HG03432 (cell line): ENCODE measurements around the gene KIF25.

Source experiments
- ATAC-seq: cut with Tn5 transposase; IDR thresholded peaks from one replicate; pipeline ENCODE4 v1.9.1; 2021; ENCODE audit warnings: mild to moderate bottlenecking, moderate library complexity; ENCODE audit not compliant: unreplicated experiment

KIF25 gene

DNA sequence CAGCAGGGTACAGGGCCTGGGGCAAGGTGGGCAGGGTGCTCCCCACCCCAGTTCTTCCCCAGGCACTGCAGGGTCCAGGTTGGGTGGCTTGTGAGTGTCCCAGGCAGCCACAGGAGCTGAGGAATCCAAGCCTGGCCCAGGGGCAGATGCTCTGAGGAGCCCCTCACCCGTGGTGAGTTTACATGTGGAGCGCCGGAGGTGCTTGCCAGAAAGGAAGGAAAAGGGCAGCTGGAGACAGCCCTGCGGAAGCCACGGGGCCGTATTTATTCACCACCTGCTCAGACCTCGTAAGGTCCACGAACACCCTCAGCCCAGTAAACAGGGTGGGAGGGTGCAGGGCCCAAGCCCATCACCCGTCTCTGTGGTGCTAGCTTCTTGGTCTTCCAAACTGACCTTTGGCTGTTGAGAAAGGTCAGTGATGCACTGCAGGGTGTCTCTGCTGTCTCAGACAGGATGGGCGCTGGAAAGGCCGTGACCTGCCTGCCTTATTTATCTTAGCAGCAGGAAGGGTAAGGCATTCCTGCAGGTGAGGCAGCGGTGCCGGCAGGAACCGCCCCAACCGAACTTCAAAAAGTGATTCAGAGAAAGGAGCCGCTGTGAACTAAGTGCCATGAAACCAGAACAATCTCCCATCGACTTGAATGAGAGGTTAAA is 85.5 kb downstream of the KIF25 start:
- no peak for ATAC-seq

DNA sequence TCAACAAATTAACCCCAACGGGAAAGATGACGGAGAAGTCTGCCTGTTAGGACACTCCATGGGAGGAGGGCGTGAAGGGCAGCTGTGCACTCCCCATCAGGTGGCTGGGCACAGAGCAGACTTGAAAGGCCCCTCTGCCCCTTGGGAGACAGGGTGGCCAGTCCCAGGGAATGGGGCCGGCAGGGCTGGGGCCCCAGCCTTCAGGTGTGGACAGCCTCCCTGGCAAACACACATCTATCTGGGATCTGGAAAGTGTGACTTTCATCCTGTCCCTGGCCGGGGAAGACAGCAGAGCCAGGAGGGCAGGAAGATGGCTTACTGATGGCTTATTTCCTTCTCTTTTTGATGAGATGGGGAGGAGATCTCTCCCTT is 86.0 kb downstream of the KIF25 start:
- no peak for ATAC-seq

DNA sequence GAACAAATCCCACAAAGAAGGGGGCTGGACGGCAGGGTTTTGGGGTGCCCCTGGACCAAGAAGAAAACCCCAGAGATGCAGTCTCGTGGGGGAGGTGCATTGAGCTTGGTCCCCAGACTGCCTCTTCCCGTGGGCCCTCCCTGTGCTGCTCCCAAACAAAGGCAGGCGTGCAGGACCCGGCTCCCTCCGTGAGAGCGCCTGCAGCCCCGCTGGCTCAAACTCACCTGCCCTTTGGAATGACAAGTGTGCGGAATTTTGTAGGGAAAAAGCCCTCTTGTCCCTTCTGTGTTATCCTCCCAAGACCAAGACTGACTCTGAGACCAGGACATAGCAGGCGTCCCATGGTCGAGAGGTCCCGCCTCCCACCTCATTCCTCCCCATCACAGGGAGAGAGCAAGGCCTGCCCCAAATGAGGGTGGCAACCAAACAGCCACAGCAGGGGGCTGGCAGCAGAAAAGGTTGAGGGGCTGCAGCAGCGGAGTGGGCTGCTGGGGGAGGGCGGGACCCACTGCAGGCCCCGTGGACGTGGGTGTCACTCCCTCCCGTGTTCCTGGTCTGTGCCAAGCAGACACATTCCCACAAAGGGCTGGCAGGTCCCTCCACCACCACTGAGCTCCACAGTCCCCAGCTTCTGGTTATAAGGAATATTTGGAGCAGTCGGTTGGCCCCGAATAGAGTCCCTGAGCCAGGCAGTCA is 87.1 kb downstream of the KIF25 start:
- ATAC-seq: no peak

DNA sequence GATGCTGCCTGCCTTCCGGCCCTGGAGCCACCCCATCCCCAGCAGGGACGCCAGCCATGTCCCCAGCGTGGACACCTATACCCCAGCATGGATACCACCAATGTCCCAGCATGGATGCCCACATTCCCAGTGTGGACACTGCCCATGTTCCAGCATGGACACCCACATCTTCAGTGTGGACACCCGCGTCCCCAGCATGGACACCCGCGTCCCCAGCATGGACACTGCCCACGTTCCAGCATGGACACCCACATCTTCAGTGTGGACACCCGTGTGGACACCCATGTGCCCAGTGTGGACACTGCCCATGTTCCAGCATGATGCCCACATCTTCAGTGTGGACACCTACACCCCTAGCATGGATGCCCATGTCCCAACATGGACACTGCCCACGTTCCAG is 88.6 kb downstream of the KIF25 start:
- ATAC-seq: no peak

DNA sequence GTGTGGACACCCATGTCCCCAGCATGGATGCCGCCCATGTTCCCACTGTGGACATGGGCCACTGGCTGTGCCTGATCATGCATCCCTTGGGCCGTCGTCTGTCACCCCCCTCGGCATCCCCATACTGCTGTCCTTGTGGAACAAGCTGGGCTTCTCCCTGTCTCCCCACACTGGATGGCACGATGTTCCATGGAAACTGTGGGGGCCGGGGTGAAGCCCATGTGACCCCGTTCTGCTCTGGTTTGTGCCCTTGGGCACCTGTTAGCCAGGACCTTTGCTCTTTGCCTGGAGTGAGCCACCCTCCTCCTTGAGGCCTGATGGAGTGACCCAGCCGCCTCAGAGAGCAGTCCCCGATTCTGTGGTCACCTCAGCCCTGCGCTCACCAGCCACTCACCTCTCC is 89.1 kb downstream of the KIF25 start:
- no peak for ATAC-seq

DNA sequence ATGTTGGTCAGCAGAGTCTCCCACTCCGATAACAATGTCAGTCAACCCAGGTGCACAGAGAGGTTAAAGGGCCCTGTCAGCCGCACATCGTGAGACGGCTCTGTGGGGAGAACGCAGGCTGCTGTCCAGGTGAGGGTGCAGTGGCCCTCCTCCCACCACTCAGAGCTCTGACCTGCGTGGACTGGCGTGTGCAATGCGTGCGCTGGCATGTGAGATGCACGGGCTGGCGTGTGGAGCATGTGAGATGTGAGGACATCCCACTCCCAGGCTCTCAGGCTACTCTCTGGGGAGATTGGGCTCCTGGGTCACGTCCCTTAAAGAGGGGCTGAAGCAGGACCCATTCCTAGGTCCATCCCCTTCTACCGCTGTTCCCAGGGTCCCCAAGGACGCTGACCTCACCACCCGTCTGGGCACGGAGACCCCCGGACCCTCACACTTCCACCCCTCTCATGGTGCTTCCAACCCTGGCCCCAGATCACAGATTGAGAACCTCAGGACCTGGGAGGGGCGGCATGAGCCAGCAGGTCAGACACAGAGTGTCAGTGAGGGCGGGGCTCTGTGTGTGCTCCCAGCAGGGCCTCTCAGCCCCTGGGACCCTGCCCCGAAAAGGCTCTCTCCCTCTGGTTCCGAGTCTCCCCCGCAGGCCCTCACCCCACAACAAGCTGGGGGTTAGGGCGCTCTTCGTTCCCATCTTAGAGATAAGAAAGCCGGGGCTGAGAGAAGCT is 90.1 kb downstream of the KIF25 start:
- no peak for ATAC-seq

DNA sequence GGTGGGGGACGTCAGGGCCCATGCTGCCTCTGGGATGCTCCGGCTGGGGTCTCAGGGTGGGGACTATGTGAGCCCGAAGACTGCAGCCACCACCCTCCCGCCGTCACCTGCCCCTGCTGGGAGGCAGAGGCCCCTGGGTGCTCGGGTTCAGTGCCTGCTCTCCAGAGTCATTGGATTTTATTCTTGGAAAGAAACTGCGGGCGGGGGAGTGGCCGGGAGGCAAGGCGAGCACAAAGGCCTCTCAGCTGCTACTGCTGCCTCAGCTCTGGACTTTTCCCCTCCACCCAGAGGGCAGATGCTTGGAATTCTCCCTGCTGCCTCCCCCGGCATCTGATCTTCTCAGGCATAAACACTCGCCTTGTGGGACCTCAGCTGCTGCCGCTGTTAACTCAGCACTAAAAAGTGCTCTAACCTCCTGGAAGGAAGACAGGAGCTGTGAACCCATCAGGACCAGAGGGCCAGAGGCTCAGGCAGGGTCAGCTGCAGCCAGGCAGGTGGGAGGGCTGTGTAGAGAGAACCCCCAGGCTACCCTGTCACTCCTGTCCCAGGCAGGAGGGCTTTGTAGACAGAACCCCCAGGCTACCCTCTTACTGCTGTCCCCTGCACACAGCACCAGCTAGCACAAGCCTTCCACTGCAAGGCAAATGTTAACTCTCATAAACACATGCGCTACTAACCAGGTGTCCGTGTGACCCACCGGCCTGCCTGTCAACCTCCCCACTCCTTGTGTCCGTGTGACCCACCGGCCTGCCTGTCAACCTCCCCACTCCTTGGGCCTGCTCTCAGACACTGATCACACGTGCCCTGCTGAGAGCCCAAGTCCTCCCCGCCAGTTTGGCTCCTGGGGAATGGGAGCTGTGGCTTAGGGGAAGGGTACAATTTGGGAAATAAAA is 90.9 kb downstream of the KIF25 start:
- no peak for ATAC-seq

DNA sequence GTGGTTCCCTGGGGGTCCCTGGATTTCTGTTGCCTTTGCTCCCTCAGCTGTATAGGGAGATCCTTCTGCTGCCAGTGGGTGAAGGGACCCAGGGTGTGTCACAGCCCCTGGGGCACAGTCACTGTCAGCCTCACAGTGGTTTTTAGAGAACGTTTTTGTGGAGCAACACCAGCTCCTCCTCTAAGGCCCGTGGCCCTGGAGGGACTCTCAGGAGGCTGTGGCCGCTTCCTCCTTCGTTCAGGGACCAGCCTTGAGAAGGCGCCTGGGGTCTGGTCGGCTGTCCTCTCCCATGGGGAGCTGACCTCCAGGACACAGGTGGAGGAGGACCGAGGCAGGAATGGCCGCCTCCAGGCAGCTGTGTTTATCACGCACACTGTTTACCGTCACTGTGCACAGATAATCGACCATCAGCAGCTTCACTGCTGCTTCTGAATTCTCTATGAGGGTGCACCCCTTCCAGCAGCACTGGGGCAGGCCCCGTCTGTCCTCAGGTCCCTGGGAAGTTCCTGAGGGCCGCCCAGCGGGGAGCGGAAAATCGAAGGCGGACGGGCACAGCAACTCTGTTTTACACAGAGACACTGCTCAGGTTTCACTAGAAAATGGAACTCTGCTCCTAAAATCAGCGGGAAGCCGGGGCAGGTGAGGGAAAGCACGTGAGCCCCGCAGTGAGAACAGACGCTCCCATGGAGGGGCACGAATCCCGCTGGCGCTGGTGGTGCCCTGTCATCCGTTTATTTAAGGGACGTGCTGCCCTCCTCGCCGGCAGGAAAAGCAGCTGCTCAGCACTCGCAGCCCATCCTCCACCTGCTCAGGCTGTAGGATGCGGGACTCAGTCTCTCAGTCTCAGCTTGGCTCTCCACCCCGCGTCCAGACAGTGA is 92.0 kb downstream of the KIF25 start:
- no peak for ATAC-seq

DNA sequence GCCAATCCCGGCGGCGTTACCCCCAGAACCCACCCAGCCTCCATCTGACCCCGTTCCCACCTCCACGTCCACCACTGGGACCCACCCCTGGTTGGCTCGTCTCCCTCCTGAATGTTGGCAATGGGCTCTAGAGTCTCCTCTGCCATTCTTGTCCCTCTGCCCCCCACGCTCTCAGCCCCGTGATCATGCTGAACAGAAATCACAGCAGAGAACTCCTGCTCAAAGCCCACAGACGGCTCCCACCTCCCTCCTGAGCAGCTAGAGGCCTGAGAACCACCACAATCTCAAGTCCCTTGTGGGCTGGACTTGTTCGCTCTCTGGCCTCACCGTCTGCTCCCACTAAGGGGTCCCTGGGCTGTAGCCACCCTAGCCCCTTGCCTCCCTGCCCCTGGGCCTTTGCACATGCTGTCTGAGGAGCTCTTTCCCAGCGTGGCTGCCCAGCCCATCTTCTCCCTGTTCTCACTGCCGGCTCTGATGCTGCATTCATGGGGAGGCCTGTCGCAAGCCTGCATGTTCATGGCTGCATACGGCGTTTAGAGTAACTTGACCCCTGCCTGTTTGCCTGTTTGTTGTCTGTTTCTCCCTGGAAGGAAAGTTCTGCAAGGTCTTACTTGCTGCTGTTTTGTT is 92.7 kb downstream of the KIF25 start:
- ATAC-seq: no peak

DNA sequence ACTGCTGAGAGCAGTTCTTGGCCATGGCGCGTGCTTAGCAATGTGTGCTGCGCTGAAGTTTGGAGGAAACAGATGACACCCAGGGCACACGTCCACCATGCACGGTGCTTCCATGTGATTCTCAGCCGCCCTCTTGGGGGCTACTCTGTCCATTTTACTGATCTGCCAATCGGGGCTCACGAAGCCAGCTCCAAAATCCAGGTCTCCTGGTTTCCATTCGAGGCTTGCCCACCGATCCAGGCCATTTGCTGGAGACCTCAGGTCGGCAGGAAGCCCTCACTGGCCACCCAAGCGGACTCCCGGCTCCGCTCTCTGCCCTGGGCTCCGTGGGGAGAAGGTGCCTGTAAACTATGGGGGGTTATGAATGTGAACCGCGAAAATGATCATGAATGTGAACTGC is 93.2 kb downstream of the KIF25 start:
- ATAC-seq: no peak

DNA sequence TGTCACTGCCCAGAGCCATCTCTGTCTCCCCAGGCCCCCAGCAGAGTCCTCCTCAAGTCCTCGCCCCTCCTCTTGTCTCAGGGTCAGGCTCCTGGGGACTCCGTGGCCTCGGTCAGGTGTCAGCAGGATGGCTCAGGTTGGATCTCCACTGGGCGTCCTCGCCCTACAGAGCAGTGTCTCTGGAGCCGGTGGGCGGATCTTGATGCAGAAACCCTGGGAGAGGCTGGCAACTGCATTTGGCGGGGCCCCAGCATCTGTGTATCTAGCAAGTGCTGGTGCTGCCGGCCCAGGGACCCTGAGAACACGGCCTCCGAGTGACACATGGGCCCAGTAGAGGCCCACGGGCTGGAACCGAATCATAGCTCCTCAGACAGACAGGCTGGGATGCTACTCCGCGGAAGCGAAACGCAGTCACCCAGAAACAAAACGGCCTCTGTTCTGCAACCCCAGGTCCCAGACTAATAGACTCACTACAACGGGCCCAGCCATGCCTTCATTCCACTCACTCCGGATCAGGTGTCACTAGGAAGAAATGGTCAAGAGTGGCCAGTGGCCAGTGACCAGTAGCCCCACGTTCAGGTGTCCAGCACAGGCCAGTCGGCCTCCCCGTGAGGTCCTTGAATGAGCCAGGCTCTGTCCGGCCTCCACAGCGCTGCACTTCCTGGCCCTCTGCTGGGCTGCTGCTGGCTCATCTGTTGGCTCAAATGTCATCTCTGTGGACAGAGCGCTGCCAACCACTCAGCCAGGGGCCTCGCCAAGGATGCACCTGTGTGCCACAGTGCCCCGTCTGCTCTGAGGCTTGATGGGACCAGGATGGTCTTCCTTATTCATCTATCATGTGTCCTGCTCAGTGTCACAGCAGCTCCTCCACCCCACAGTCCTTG is 94.2 kb downstream of the KIF25 start:
- ATAC-seq: no peak

DNA sequence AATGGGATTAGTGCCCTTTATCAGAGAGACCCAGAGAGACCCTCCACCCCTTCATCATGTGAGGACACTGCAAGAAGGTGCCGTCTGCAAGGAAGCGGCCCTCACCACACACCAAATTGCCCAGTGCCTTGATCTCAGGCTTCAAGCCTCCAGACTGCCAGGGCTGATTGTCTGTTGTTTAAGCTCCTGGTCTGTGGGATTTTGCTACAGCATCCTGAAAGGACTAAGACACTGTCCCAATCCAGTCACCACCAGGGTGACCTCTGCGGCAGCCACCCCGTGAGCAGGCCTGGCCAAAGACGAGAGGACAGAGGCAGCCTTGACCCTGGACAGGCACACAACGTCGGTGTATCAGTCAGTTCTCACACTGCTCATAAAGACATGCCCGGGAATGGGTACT is 95.1 kb downstream of the KIF25 start:
- no peak for ATAC-seq

DNA sequence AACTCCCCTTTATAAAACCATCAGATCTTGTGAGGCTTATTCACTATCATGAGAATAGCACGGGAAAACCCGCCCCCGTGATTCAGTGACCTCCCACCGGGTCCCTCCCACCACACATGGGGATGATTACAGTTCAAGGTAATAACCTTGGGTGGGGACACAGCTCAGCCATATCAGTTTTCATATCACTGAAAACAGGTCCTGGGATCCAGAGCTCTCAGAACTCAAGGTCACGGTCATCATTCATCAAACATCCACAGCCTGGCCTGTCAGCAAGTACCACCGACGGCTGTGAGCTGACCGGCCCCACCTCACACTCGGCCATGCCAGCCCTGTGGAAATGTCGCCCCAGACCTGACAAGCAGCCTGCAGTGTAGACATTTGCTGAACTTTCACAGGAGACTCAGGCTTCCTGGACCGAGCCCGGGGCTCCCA is 95.6 kb downstream of the KIF25 start:
- ATAC-seq: no peak

DNA sequence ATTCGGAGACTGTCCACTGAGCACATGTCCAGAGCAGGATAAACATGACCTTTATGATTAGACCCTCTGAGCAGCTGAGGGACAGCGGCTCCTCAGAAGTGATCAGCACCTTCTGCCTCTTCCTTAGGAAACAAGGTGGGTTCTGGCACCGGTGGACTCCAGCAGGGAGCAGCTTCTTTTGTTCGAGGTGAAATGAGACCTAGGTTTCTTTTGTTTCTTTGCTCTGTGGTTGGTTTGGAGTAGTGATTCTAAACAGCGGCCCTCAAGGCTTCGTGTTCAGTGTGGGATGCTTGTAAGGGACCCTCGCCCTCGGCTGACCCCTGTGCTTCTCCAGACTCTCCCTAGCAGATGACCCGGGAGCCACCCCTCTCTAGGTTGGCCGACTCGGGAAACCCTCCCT is 96.2 kb downstream of the KIF25 start:
- no peak for ATAC-seq
